Mucosa of gallbladder (tissue), 1 donor: ENCODE data around the gene FILIP1L. TPM values are rescaled to one million over a fixed set of nuclear protein-coding genes. Genes with fewer than 3 reads are reported as not detected.

Experiments
- DNase-seq: peaks from one replicate; pipeline ENCODE4 v3.0.0-alpha.2; 2020; ENCODE audit warnings: low spot score
- total RNA-seq: library from RNA; stranded (reverse); gene quantifications from one replicate; pipeline ENCODE4 v1.2.1, GENCODE V29; 2021
- donor health status: DM: no; HTN: no; CAD: no.

The FILIP1L gene
- total RNA-seq, 1 donor from 2014 or later = 142 TPM

GRCh38 chr3:99867594-99868310 is 246.5 kb downstream of the FILIP1L start:
- no peak for DNase-seq

GRCh38 chr3:99866261-99866761 is 248.0 kb downstream of the FILIP1L start:
- no peak for DNase-seq

- no peak for DNase-seq
These were observed 249.0 kb downstream of the FILIP1L start for GRCh38 chr3:99865321-99865720.

GRCh38 chr3:99864289-99864688 is 250.0 kb downstream of the FILIP1L start:
- DNase-seq = no peak

GRCh38 chr3:99863588-99863987 is 250.7 kb downstream of the FILIP1L start:
- no peak for DNase-seq

- DNase-seq = no peak
These were observed 251.3 kb downstream of the FILIP1L start for GRCh38 chr3:99863002-99863401.

GRCh38 chr3:99862208-99862607 is 252.1 kb downstream of the FILIP1L start:
- no peak for DNase-seq

- DNase-seq = no peak
These were observed 253.1 kb downstream of the FILIP1L start for GRCh38 chr3:99861216-99861615.

- DNase-seq = no peak
These were observed 254.5 kb downstream of the FILIP1L start for GRCh38 chr3:99859825-99860224.

GRCh38 chr3:99858469-99858868 is 255.8 kb downstream of the FILIP1L start:
- no peak for DNase-seq

GRCh38 chr3:99857278-99857677 is 257.0 kb downstream of the FILIP1L start:
- no peak for DNase-seq

GRCh38 chr3:99856437-99857220 is 257.7 kb downstream of the FILIP1L start:
- no peak for DNase-seq

GRCh38 chr3:99855900-99856299 is 258.4 kb downstream of the FILIP1L start:
- DNase-seq = no peak

- DNase-seq = no peak
These were observed 259.5 kb downstream of the FILIP1L start for GRCh38 chr3:99854756-99855298.

- no peak for DNase-seq
These were observed 261.4 kb downstream of the FILIP1L start for GRCh38 chr3:99852851-99853250.

- no peak for DNase-seq
These were observed 262.3 kb downstream of the FILIP1L start for GRCh38 chr3:99851955-99852354.

- DNase-seq = no peak
These were observed 263.7 kb downstream of the FILIP1L start for GRCh38 chr3:99850608-99851007.

GRCh38 chr3:99848433-99848832 is 265.9 kb downstream of the FILIP1L start:
- DNase-seq = no peak

- DNase-seq = no peak
These were observed 267.7 kb downstream of the FILIP1L start for GRCh38 chr3:99846477-99847160.

GRCh38 chr3:99845999-99846398 is 268.3 kb downstream of the FILIP1L start:
- no peak for DNase-seq

GRCh38 chr3:99845331-99845730 is 269.0 kb downstream of the FILIP1L start:
- DNase-seq = no peak

GRCh38 chr3:99843590-99844258 is 270.6 kb downstream of the FILIP1L start:
- DNase-seq = no peak
